ENCODE results near the gene ATOH1.

The ATOH1 gene

GRCh38 chr4:93813092-93813491 lies 15.5 kb upstream of the ATOH1 start:
- H3K27ac ChIP-seq = no peak overlapping the region
- no peak for TF ChIP-seq CTCF (IDR thresholded peaks at IDR 0.05)
- H3K4me3 ChIP-seq (ENCODE audit: low read depth in 1 of 2, low read length in 1 of 2) = no peak overlapping the region
- H3K4me1 ChIP-seq (ENCODE audit: control insufficient read depth in 1 of 2, insufficient read depth in 1 of 2, low read depth in 1 of 2, low read length in 1 of 2) = no peaks in the 10 kb centered on the region
- no peaks in the 10 kb centered on the region for H3K36me3 ChIP-seq
- no peaks in the 10 kb centered on the region for H3K9me3 ChIP-seq
- no peaks in the 10 kb centered on the region for H3K27me3 ChIP-seq

DNA sequence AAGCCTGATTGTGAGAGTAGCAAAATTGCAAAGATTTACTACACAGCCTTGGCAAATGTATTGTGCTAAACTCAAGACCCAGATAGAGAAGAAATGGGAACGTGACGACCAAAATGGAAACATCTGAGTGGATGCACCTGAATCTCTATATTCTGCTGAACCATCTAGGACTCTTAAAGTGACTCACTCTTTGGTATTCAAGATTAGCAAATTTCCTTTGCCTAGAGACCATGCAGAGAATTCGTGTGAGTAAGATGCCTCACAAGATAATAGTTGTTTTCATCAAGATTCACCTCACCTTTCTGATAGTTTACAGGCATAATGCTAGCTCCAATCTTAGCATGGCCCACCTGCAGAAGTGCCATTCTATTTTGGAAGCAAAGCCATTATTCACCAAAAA lies 14.4 kb upstream of the ATOH1 start:
- Histone ChIP-seq H3K9me3 (no peaks in the 10 kb centered on the region), H3K4me1 (ENCODE audit: control insufficient read depth in 1 of 2, insufficient read depth in 1 of 2, low read depth in 1 of 2, low read length in 1 of 2) (no peaks in the 10 kb centered on the region), H3K4me3 (ENCODE audit: low read depth in 1 of 2, low read length in 1 of 2) (no peak overlapping the region), H3K36me3 (no peaks in the 10 kb centered on the region), H3K27ac (no peak overlapping the region), H3K27me3 (no peaks in the 10 kb centered on the region)
- TF ChIP-seq CTCF (IDR thresholded peaks at IDR 0.05) = no peak

GRCh38 chr4:93814722-93815121 lies 13.8 kb upstream of the ATOH1 start:
- TF ChIP-seq CTCF (IDR thresholded peaks at IDR 0.05) = no peak
- H3K27me3 ChIP-seq = peaks cover 2% of the 10 kb centered on the region
- no peaks in the 10 kb centered on the region for H3K9me3 ChIP-seq
- no peak overlapping the region for H3K27ac ChIP-seq
- no peaks in the 10 kb centered on the region for H3K4me1 ChIP-seq (ENCODE audit: control insufficient read depth in 1 of 2, insufficient read depth in 1 of 2, low read depth in 1 of 2, low read length in 1 of 2)
- H3K4me3 ChIP-seq (ENCODE audit: low read depth in 1 of 2, low read length in 1 of 2) = no peak overlapping the region
- no peaks in the 10 kb centered on the region for H3K36me3 ChIP-seq

- no peaks in the 10 kb centered on the region for H3K9me3 ChIP-seq
- no peak for TF ChIP-seq CTCF (IDR thresholded peaks at IDR 0.05)
- no peaks in the 10 kb centered on the region for H3K4me1 ChIP-seq (ENCODE audit: control insufficient read depth in 1 of 2, insufficient read depth in 1 of 2, low read depth in 1 of 2, low read length in 1 of 2)
- no peak overlapping the region for H3K27ac ChIP-seq
- H3K4me3 ChIP-seq (ENCODE audit: low read depth in 1 of 2, low read length in 1 of 2) = no peak overlapping the region
- H3K27me3 ChIP-seq = peaks cover 67% of the 10 kb centered on the region
- no peaks in the 10 kb centered on the region for H3K36me3 ChIP-seq
These were observed 2.9 kb upstream of the ATOH1 start for GRCh38 chr4:93825551-93826216.

DNA sequence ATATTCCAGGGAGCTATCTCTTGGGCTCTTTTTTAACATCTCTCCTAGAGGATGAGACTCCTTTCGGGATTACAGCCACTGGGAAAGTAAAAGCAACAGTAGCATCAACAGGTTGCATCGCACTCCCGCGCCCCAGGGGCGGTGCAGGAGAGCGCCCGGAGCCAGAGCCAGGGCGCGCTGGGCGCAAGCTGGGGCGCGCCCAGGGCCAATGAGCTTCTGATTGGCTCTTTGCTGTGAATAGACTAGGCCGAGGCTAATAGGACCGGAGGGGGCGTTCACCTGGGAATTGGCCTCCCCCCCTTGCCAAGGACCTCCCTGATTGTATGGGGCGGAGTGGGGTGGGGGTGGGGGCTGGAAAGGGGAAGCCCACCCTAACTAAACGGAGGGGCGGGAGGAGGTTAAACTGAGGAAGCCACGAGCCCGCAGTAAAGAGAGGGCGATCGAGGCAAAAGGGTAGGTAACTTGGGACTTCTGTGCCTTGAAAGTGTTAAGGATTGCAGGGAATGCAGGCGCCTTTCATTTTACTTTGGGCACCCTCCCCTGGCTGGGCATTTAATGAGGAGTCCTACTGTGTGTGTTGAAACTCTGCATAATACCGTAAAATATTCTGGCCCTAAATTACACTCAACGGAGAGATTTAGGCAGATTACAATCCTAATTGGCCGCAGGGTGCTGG lies 1.1 kb upstream of the ATOH1 start:
- Histone ChIP-seq H3K36me3 (no peaks in the 10 kb centered on the region), H3K4me1 (ENCODE audit: control insufficient read depth in 1 of 2, insufficient read depth in 1 of 2, low read depth in 1 of 2, low read length in 1 of 2) (no peaks in the 10 kb centered on the region), H3K9me3 (no peaks in the 10 kb centered on the region), H3K4me3 (ENCODE audit: low read depth in 1 of 2, low read length in 1 of 2) (no peak overlapping the region), H3K27ac (no peak overlapping the region), H3K27me3 (peaks cover 84% of the 10 kb centered on the region)
- TF ChIP-seq CTCF (IDR thresholded peaks at IDR 0.05) = no peak

Measured in neutrophil (primary cell).